Right ventricle myocardium superior (tissue), 1 donor: ENCODE measurements around the gene CD63. TPM values are rescaled to one million over a fixed set of nuclear protein-coding genes. Genes with fewer than 3 reads are reported as not detected.

ENCODE experiments used
- ATAC-seq: fragments of 200-7000 bp; cut with Tn5 transposase; one replicate; pipeline ENCODE4 v1.9.1; 2020; ENCODE audit warnings: mild to moderate bottlenecking; ENCODE audit not compliant: poor library complexity
- DNase-seq: peaks from one replicate; pipeline ENCODE4 v3.0.0-alpha.2; 2020
- intact Hi-C: fragments of 100-400 bp; cut with DNase I; formaldehyde crosslinking; loops from one replicate; pipeline ENCODE4 v1.11.2; 2022
- total RNA-seq: library from RNA; stranded (reverse); fragmentation: NEBNext Ultra II Directional; extraction: Animal tissue kit (Norgen Biotek cat#: 25700); gene quantifications from one replicate; pipeline ENCODE4 v1.2.1, GENCODE V29; 2021
- donor health status: DM: no; HTN: yes; CAD: no; lungs with severe emphysema.

CD63 gene
- total RNA-seq, 1 donor from 2014 or later, result 723 TPM

GRCh38 chr12:55743406-55744339 lies 14.9 kb upstream of the CD63 start:
- peak; percentile 32 for ATAC-seq
- intact Hi-C loops, result loop anchor here (5.0 to 10.0 kb wide), 2 partner anchors 51 to 194 kb away; no protein-coding TSS in a partner anchor

GRCh38 chr12:55742719-55743405 lies 14.1 kb upstream of the CD63 start, which contains the start of gene GDF11:
Gene GDF11 (plus strand): TSS chr12:55743122. CDS start chr12:55743317, 195 bp downstream.
- DNase-seq (peak; percentile 88), ATAC-seq (peak; percentile 68)
- intact Hi-C loops, result loop anchor here (5.0 to 10.0 kb wide), 2 partner anchors 52 to 194 kb away; no protein-coding TSS in a partner anchor

More at GRCh38 chr12:55743406-55744339, 14.9 kb upstream of the CD63 start:
- DNase-seq, result peak; percentile 77

- DNase-seq (no peak), ATAC-seq (no peak)
- intact Hi-C loops, result loop anchor here (5.0 to 10.0 kb wide), 2 partner anchors 53 to 195 kb away; no protein-coding TSS in a partner anchor
These were observed 13.3 kb upstream of the CD63 start for GRCh38 chr12:55741931-55742680.

DNA sequence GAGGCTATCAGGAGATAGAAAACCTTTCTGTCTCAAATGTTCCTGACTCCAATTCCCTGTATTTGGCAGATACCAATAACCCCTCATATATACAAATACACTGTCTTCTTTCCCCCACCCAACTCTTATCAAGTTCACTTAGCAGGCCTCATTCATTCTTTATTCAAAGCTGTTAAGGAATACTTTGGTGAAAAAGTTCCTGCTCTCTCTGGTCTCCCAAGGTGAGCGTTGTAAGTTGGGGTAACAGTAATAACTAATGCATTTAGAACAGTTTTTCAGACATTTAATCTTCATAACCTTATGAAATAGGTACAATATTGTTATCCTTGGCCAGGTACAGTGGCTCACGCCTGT lies 10.2 kb upstream of the CD63 start:
- intact Hi-C loops, result no loop called here
- no peak for ATAC-seq
- DNase-seq, result no peak

GRCh38 chr12:55738123-55739024 lies 9.6 kb upstream of the CD63 start:
- intact Hi-C loops, result no loop called here

GRCh38 chr12:55737581-55738122 lies 8.8 kb upstream of the CD63 start:
- DNase-seq, result no peak
- intact Hi-C loops, result no loop called here
- peak; percentile 11 for ATAC-seq

More at GRCh38 chr12:55738123-55739024, 9.6 kb upstream of the CD63 start:
- ATAC-seq, result peak; percentile 68
- DNase-seq, result peak; percentile 89

DNA sequence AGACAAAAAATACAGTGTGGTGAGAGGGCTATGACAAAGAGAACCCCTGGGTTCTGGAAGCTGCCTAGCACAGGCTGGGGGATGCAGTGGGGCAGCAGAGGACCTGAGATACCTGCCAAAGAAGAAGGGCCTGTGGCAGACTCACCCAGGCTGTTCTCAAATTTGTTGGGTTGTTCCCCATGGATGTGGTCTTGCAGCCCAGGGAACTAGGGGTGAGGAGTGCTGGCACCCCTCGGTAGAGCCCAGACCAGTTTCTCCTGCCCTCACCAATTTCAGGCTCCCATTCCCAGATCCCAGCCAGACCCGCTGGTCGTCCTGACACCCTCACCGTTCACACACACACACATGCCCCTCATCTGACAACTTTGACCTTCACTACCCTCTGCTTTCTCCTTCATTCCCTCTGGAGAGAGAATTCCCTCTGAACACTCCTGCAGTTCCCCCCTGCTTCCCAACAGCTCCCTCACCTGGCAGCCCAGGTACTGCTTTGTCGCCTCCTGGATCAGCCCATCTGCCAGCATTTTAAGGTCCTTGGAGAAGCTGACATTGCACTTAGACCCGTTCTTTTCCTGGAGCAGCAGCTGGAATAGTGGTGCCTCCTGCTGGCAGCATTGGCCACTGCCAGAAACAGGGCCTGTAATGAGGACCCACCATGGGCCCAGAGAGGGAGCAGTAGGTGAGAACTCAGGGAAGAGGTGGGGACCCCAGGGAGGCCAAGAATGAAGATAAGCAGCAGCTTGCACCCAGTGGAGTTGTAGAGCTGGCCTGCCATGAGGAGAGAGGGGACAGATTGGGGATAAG lies 8.2 kb upstream of the CD63 start:
- ATAC-seq (peak; percentile 74), DNase-seq (peak; percentile 82)
- intact Hi-C loops, result no loop called here

GRCh38 chr12:55736076-55736475 lies 7.3 kb upstream of the CD63 start:
- intact Hi-C loops, result no loop called here
- ATAC-seq (no peak), DNase-seq (no peak)

GRCh38 chr12:55734595-55734994 lies 5.8 kb upstream of the CD63 start:
- DNase-seq (no peak), ATAC-seq (no peak)
- intact Hi-C loops, result no loop called here

- DNase-seq (no peak), ATAC-seq (no peak)
- intact Hi-C loops, result no loop called here
These were observed 5.0 kb upstream of the CD63 start for GRCh38 chr12:55733858-55734257.

DNA sequence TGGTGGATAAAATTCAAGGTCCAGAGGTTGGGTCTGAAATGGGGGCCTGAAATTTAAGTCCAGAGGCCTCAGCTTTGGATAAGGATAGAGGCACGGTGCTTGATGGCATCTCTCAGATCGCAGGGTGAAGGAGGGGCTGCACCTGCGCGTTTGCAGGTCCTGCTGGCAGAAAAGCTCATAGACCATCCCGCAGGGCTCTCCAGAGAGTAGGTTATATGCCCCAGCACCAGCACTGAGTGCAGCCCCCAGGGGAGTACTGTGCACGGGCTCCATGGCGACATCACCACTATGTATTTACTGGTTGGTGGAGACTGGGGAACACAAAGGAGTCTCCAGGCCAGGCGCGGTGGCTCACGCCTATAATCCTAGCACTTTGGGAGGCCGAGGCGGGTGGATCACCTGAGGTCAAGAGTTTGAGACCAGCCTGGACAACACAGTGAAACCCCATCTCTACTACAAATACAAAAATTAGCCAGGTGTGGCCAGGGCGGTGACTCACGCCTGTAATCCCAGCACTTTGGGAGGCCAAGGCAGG lies 4.3 kb upstream of the CD63 start:
- no peak for ATAC-seq

DNA sequence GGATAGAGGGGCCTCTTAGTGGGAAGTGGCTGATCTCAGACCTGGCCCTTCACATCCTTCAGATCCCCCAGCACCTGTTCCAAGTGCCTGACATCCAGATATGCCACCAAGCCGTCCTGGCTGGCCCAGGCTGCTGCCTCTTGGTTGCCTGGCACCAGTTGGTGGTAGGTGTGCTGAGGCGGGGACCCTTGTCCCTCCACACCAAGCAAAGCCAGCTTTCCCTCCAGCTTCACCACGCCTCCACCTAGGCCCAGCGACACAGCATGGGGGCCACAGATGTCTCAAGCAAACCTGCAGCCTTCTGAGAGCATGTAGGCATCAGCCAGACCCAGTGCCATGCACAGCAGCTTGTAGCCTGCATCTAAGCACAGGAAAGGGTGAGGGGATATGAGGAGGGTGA lies 3.5 kb upstream of the CD63 start:
- intact Hi-C loops, result no loop called here
- ATAC-seq (no peak), DNase-seq (no peak)

More for the DNA sequence above, 4.3 kb upstream of the CD63 start:
- intact Hi-C loops, result no loop called here
- no peak for DNase-seq

GRCh38 chr12:55729819-55730818 lies 1.3 kb upstream of the CD63 start:
- DNase-seq (peak; percentile 60), ATAC-seq (peak; percentile 1)
- intact Hi-C loops, result no loop called here

DNA sequence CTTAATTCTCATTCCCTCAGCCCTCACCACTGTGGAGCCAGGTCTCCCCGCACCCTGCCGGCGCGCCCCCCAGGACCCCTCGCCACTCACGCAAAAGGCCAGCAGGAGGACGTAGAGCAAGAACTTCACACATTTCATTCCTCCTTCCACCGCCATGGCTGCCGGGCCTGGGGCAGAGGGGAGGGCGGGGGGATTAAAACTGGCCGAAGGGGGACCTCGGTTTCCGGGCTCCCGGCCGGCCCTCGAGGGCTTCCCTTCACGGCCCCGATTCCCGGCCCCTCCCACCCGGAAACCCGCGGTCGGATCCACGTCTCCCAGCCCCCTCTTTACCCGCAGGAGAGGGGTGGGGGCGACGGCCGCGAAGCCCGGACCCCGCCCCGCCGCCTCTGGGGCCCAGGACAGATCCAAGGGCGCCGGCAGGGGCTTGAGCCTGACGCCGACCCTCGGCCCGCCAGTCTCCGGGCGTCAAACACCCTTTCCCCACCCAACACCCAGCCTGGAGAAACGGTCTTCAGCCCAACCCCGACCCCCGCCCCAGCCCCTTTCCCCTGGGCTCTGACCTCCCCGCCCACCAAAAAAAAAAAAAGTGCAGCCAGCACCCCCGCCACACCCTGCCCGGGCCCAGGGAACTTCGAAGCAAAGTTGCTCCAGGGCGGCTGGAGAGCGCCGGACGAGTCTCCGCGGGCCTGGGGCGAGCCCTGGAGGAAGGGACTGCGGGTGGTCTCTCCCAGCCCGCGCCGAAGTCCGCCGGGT lies 447 bp downstream of the CD63 start:
- intact Hi-C loops, result no loop called here
- ATAC-seq (peak; percentile 51), DNase-seq (peak; percentile 85)
